SIG-M5 treated with dmso at 0.1 percent for 504 hours (cell line): Measurements from ENCODE around the gene KANSL1.

Source experiments
- DNase-seq: peaks from one replicate; lab custom pipeline; 2025; ENCODE audit not compliant: unreplicated experiment; lab: John Stamatoyannopoulos, UW

KANSL1 gene

DNA sequence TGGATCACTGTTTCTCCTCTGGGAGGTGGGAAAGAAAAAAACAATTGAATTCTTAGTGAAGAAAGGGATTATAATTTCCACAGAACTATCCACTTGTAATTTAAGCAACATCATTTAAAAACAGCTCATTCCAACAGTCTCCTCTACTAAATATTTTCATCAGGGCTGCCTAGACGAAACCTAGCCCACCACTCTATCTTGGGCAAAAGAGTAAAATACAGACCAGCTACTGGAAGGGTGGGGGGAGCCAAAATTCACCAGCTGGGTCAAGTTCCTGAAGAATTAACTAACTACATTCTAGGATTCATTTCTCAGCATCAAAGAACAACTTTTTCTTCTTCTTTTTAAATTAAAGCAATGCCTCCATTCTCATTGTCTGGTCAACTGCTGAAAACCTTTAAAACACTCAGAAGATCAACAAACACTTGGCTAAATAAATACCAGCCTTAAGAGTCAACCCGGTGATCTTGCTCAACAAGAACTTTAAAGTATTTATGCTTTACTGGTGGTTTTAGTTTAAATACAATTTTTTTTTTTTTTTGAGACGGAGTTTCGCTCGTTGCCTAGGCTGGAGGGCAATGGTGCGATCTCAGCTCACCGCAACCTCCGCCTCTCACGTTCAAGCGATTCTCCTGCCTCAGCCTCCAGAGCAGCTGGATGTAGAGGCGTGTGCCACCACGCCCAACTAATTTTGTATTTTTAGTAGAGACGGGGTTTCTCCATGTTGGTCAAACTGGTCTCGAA is 25.2 kb downstream of the KANSL1 start:
- DNase-seq = no peak

- DNase-seq = no peak
Observed at GRCh38 chr17:46167267-46167666, 26.0 kb downstream of the KANSL1 start.

DNA sequence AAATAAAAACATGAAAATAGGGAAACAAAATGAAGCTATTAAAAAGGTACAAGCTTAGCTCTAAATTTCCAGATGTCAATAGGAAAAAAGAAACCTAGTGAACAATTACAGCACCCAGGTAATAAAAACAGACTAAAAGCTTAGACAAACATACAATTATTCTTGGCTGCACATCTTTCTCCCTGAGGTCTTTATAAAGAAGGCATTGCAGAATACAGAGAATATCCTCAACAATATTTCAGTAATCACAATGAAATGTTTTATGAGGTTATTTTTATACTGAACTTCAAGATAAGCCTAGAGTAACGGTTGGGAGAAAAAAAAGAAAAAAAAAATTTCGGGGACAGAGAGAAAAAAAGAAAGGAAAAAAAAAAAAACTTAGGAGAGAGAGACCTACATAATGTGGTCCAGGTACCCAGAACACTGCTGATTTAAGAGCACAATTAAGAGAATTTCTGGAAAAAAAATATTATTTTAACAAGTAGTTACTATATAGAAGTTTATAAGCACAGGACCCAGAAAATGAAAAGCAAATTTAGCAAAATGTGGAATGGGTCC is 26.5 kb downstream of the KANSL1 start:
- DNase-seq = no peak

GRCh38 chr17:46163929-46164594 is 29.2 kb downstream of the KANSL1 start:
- no peak for DNase-seq

DNA sequence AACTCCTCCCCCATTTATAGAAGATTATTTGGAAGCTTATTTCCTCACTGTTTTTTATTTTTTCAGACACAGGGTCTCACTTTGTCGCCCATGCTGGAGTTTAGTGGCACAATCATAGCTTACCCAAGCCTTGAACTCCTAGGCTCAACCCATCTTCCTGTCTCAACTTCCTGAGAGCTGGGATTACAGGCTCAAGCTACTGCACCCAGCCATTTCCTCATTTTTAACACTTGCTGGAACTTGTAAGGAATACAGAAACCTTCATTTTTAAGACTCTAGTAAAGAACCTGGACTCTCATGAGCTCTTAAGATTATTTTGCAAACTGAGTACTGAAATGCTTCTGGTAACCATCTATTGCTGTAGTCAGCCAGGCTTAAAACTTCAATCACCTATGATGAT is 29.9 kb downstream of the KANSL1 start:
- DNase-seq = peak; percentile 57

GRCh38 chr17:46162866-46163265 is 30.4 kb downstream of the KANSL1 start:
- DNase-seq = no peak

- no peak for DNase-seq
Observed at GRCh38 chr17:46160169-46160568, 33.1 kb downstream of the KANSL1 start.

GRCh38 chr17:46159686-46160085 is 33.5 kb downstream of the KANSL1 start:
- no peak for DNase-seq

- no peak for DNase-seq
Observed at GRCh38 chr17:46158323-46159296, 34.6 kb downstream of the KANSL1 start.

DNA sequence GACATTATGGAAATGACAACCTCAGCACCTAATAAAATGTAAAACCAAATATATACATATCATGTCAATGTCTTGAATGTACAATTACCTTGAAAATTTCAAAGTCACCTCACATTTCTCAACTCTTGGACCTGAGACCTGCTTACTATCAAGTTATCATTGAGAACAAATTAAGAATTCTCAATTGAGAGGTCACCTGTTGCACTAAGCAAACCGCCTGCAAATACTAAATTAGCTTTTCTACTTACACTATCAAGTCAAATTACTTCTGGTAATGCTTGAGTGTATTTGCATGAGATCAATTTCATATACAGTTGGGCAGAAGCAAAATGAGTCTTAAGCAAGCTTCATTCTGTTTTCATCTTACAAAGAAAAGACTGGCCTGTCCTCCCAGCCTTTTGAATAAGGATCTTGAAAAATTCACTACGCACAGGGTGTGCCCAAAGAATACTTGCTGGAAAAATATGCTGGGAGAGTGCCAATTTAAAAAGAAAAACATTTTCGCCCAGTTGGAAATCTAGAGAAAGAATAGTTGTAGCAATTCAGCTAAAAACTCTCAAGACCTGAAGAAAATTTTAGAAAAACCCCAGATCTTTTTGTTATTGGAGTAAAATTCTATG is 35.7 kb downstream of the KANSL1 start:
- no peak for DNase-seq

DNA sequence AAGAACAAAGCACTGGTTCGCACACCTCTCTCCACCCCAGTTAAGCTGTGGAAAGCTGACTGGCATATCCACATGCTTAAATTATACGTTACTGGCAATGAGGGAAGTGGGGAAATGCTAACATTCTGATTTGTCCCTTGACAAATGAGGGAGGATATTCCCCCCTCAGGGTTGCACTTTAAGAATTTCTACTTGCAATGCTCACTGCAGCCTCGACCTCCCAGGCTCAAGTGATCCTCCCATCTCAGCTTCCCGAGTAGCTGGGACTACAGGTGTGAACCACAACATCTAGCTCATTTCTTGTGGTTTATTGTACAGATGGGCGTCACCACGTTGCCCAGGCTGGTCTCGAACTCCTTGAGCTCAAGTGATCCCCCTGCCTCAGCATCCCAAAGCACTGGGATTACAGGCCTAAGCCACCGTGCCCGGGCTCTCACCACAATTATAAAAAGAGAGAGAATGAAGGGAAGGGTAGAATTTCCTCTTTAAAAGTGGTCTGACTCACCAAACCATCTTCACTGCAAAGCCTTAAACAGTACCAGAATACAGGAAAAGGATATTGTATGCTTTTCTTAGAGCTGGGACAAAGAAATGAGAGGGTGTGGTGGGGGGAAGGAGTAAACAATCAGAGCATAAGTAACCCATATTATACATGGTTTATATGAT is 38.9 kb downstream of the KANSL1 start:
- DNase-seq = peak; percentile 21

GRCh38 chr17:46152423-46152822 is 40.8 kb downstream of the KANSL1 start:
- DNase-seq = no peak

GRCh38 chr17:46151762-46152161 is 41.5 kb downstream of the KANSL1 start:
- DNase-seq = no peak

- DNase-seq = no peak
Observed at GRCh38 chr17:46150216-46150963, 42.8 kb downstream of the KANSL1 start.

GRCh38 chr17:46148247-46148646 is 45.0 kb downstream of the KANSL1 start:
- no peak for DNase-seq

DNA sequence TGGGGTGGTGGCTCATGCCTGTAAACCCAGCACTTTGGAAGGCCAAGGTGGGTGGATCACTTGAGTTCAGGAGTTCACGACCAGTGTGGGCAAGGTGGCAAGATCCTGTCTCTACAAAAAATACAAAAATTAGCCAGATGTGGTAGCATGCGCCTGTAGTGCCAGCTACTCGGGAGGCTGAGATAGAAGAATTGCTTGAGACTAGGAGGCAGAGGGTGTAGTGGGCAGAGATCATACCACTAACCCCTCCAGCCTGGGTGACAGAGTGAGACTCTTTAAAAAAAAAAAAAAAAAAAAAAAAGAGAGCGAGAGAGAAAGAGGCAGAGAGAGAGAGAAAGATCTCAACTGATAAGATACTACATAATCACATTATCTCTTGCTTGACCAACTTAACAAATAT is 45.9 kb downstream of the KANSL1 start:
- DNase-seq = no peak

GRCh38 chr17:46144246-46144645 is 49.0 kb downstream of the KANSL1 start:
- no peak for DNase-seq

- DNase-seq = no peak
Observed at GRCh38 chr17:46143827-46144236, 49.4 kb downstream of the KANSL1 start.

DNA sequence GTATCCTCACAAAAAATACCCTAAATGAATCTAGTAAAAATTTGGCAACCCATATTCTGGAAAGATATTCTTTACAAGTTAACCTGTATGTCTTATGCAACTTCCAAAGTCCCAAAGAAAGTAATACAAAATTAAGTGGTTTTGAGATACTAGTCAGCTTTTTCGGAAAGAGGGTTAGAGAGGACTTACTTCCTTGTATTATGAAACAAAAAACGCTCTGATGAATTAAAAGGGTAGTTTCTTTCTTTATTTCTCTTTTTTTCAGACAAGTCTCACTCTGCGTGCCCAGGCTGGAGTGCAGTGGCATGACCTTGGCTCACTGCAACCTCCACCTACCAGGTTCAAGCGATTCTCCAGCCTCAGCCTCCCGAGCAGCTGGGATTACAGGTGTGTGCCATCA is 51.6 kb downstream of the KANSL1 start:
- DNase-seq = peak; percentile 74
